Tibial nerve (tissue), 4 donors: ENCODE data around the gene ABCA6. TPM values are rescaled to one million over a fixed set of nuclear protein-coding genes. Genes with fewer than 3 reads are reported as not detected.

Source experiments
- DNase-seq, 2 donors: peaks; one replicate each; pipeline ENCODE4 v3.0.0-alpha.2; 2019; ENCODE audit warnings: low spot score in 2 of 2
- H3K27ac ChIP-seq, 4 donors: fragments of 200-600 bp; sonication (generic) in 3 of 4; one replicate each; pipeline ENCODE4 v1.5.1; 2017 to 2019; ENCODE audit warnings: mild to moderate bottlenecking in 1 of 4
- H3K27me3 ChIP-seq, 2 donors: fragments of 200-600 bp; sonication (generic) in 1 of 2; one replicate each; pipeline versions ENCODE4 v1.5.1 to v1.6.0; 2017 to 2019
- H3K36me3 ChIP-seq, 3 donors: fragments of 200-600 bp; sonication (generic); one replicate each; pipeline ENCODE4 v1.5.1; 2018 to 2019
- H3K4me1 ChIP-seq, 4 donors: fragments of 200-600 bp; sonication (generic) in 3 of 4; one replicate each; pipeline ENCODE4 v1.5.1; 2017 to 2019
- H3K4me3 ChIP-seq, 4 donors: fragments of 200-600 bp; sonication (generic) in 3 of 4; one replicate each; pipeline ENCODE4 v1.5.1; 2017 to 2019; ENCODE audit warnings: mild to moderate bottlenecking in 1 of 4, moderate library complexity in 1 of 4
- H3K9me3 ChIP-seq, 4 donors: fragments of 200-600 bp; sonication (generic) in 3 of 4; one replicate each; pipeline ENCODE4 v1.5.1; 2017 to 2019
- EP300 ChIP-seq, 2 donors: sonication (generic); formaldehyde crosslinking; IDR thresholded peaks; one replicate each; pipeline ENCODE4 v1.6.1; 2017; ENCODE audit warnings: antibody characterized with exemption in 2 of 2, mild to moderate bottlenecking in 1 of 2
- POLR2A ChIP-seq, 2 donors: fragments of 450-650 bp; IDR thresholded peaks; one replicate each; pipeline ENCODE4 v1.6.1; 2017; ENCODE audit warnings: antibody characterized with exemption in 2 of 2, mild to moderate bottlenecking in 2 of 2, moderate library complexity in 2 of 2
- WGBS, 2 donors: methylation state at CpG; one replicate each; pipeline ENCODE4 v1.1.5; 2018; 5-methylcytosine and 5-hydroxymethylcytosine counted together
- total RNA-seq, 4 donors: library from RNA; depleted of rRNA; stranded (reverse); fragments of >200 nt; gene quantifications; one replicate each; pipeline ENCODE4 v1.1.0, GENCODE V29; 2016
- TF ChIP-seq, protein P1 (sequence below), 5 experiments: fragments of 200-600 bp in 3 of 5; fragments of 450-650 bp in 2 of 5; sonication (generic) in 3 of 5; IDR thresholded peaks; one replicate each; pipeline ENCODE4 v1.5.1; 2016 to 2019; ENCODE audit warnings: antibody characterized with exemption in 5 of 5, mild to moderate bottlenecking in 3 of 5, moderate library complexity in 2 of 5

ABCA6 gene
- total RNA-seq, 4 donors from 2014 or later: 218 to 308 (median 279) TPM

DNA sequence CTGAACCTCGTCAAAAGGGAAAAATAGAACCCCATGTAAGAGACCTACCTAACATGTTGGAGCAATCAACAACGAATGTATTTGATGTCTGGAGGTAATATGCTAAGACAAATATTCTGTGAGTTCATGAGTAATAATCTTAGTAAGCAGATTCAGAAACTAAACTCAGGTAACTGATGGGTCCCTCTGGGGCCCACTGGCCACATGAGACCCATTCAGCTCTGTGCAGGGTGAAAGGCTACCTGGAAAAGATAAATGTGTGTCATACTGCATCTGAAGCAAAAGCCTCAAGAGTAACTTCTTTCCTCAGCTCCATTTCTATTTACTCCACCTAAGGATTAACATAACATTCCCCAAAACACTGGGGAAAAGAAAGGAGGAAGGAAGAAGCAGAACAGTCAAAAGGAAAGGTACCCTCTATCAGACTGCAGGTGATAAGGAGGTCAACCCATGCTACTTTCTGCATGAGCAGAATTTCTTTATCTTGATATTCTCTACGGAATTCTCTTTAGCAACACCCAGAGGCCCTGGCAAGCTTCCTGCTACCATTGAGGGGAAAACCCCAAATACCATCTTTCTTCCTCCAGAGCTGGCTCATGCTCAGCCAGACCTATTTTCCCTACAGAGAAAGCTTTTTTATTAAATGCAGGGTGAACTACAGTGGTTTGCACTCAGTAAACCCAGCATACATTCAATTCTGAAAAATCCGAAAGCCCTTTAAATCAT is 37.7 kb upstream of the ABCA6 start:
- H3K9me3 ChIP-seq: no peaks in the 10 kb centered on the region
- peak in 1 of 2 donors; percentile 7 for DNase-seq
- H3K4me1 ChIP-seq: peaks cover 0 to 14% (median 0%) of the 10 kb centered on the region in 4 donors
- TF ChIP-seq POLR2A (IDR thresholded peaks at IDR 0.05) (no peak), EP300 (IDR thresholded peaks at IDR 0.05) (no peak)
- TF ChIP-seq, protein P1, sequence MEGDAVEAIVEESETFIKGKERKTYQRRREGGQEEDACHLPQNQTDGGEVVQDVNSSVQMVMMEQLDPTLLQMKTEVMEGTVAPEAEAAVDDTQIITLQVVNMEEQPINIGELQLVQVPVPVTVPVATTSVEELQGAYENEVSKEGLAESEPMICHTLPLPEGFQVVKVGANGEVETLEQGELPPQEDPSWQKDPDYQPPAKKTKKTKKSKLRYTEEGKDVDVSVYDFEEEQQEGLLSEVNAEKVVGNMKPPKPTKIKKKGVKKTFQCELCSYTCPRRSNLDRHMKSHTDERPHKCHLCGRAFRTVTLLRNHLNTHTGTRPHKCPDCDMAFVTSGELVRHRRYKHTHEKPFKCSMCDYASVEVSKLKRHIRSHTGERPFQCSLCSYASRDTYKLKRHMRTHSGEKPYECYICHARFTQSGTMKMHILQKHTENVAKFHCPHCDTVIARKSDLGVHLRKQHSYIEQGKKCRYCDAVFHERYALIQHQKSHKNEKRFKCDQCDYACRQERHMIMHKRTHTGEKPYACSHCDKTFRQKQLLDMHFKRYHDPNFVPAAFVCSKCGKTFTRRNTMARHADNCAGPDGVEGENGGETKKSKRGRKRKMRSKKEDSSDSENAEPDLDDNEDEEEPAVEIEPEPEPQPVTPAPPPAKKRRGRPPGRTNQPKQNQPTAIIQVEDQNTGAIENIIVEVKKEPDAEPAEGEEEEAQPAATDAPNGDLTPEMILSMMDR (IDR thresholded peaks at IDR 0.05): no peak
- WGBS, 2 donors: 62 to 67% methylated on average over 4 of the region's 4 CpGs
- H3K27ac ChIP-seq: no peak overlapping the region
- no peak overlapping the region for H3K4me3 ChIP-seq
- peaks cover 0 to 12% (median 0%) of the 10 kb centered on the region in 3 donors for H3K36me3 ChIP-seq
- no peaks in the 10 kb centered on the region for H3K27me3 ChIP-seq

DNA sequence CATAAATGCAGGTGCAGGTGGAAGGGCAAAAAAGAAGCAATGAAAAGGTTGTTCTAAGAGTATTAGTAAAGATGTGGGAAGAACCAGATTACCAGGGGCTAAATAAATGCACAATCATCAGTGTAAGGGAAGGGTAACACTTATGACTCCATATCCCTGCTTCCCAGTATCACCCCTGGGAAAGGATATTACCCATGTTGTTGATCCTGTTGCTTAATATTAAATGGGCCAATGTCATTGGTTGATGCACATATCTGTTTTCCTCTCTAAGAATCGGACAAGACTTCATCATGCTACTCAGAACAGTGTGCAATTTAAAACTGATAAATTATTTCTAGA is 34.7 kb upstream of the ABCA6 start:
- Histone ChIP-seq H3K27me3 (no peaks in the 10 kb centered on the region), H3K4me1 (peaks cover 0 to 14% (median 0%) of the 10 kb centered on the region in 4 donors), H3K9me3 (no peaks in the 10 kb centered on the region), H3K36me3 (peaks cover 0 to 16% (median 0%) of the 10 kb centered on the region in 3 donors), H3K27ac (no peak overlapping the region), H3K4me3 (no peak overlapping the region)
- WGBS, 2 donors: 90% methylated on average over 1 of the region's 1 CpG
- TF ChIP-seq EP300 (IDR thresholded peaks at IDR 0.05): no peak
- TF ChIP-seq POLR2A (IDR thresholded peaks at IDR 0.05): no peak
- TF ChIP-seq, protein P1 (IDR thresholded peaks at IDR 0.05): no peak
- DNase-seq: no peak

GRCh38 chr17:69175625-69176456 is 34.1 kb upstream of the ABCA6 start:
- H3K4me1 ChIP-seq: peaks cover 0 to 14% (median 0%) of the 10 kb centered on the region in 4 donors
- DNase-seq: no peak
- no peaks in the 10 kb centered on the region for H3K9me3 ChIP-seq
- peaks cover 0 to 16% (median 0%) of the 10 kb centered on the region in 3 donors for H3K36me3 ChIP-seq
- TF ChIP-seq EP300 (IDR thresholded peaks at IDR 0.05) (peak in 1 of 2 donors; percentile 44), POLR2A (IDR thresholded peaks at IDR 0.05) (no peak)
- no peaks in the 10 kb centered on the region for H3K27me3 ChIP-seq
- H3K27ac ChIP-seq: peak overlapping the region in 1 of 4 donors; percentile 44
- 72 to 76% methylated on average over 4 of the region's 4 CpGs for WGBS, 2 donors
- no peak overlapping the region for H3K4me3 ChIP-seq

DNA sequence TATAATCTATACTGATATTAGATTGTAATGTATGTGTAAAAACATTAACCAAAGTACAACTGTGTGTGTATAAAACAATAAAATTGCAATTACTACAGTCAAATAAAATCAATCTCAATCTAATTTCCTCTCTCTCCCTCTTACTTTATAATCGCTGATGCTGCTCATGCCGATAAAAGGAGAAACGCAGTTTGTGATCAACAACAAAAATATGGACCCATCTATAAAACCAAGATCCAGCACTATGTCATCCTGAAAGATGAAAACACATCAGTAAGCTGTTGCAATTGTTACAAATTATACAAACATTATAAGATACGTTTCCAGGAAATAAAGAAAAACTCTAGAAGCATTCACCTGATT is 33.5 kb upstream of the ABCA6 start:
- no peak for DNase-seq
- no peaks in the 10 kb centered on the region for H3K9me3 ChIP-seq
- no peak overlapping the region for H3K27ac ChIP-seq
- no peak overlapping the region for H3K4me3 ChIP-seq
- H3K27me3 ChIP-seq: no peaks in the 10 kb centered on the region
- H3K36me3 ChIP-seq: peaks cover 0 to 22% (median 0%) of the 10 kb centered on the region in 3 donors
- TF ChIP-seq, protein P1 (IDR thresholded peaks at IDR 0.05): no peak
- TF ChIP-seq POLR2A (IDR thresholded peaks at IDR 0.05) (no peak), EP300 (IDR thresholded peaks at IDR 0.05) (no peak)
- WGBS, 2 donors: 86 to 93% methylated on average over 4 of the region's 4 CpGs
- peaks cover 0 to 14% (median 0%) of the 10 kb centered on the region in 4 donors for H3K4me1 ChIP-seq

DNA sequence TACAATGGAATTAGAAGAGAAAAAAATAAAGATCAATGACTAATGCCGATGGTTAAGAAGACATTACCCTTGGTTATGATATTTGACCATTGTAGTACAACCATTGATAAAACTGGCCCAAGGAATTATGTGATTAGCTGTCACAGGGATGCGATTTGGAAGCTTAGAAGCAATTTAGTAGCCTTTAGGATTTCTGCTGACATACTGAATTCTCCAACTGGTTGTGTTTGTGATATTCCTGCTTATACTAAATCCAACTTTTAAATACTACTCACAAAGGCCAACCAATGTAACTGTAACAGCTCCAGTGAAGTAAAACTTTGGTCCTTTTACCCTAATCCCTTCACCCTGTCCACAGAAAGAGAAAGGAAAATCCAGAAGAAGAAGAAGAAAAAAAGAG is 31.4 kb upstream of the ABCA6 start:
- no peak overlapping the region for H3K27ac ChIP-seq
- 50 to 77% methylated on average over 2 of the region's 2 CpGs for WGBS, 2 donors
- no peak for TF ChIP-seq EP300 (IDR thresholded peaks at IDR 0.05)
- TF ChIP-seq, protein P1 (IDR thresholded peaks at IDR 0.05): no peak
- no peak for TF ChIP-seq POLR2A (IDR thresholded peaks at IDR 0.05)
- H3K9me3 ChIP-seq: no peaks in the 10 kb centered on the region
- H3K27me3 ChIP-seq: no peaks in the 10 kb centered on the region
- H3K4me1 ChIP-seq: peaks cover 0 to 7% (median 0%) of the 10 kb centered on the region in 4 donors
- no peak overlapping the region for H3K4me3 ChIP-seq
- peaks cover 0 to 28% (median 0%) of the 10 kb centered on the region in 3 donors for H3K36me3 ChIP-seq
- DNase-seq: no peak
